DOHH2 (cell line): ENCODE results near the gene FHL3.

Experiments
- H3F3A ChIP-seq: fragments of 200-600 bp; sonication (generic), shearing (Covaris generic); 2 replicates; pipeline ENCODE4 v1.6.0; 2016; ENCODE audit warnings: antibody characterized with exemption, mild to moderate bottlenecking; ENCODE audit not compliant: control insufficient read depth, insufficient read depth
- H3K27ac ChIP-seq: fragments of 200-600 bp; sonication (generic); 2 replicates; pipeline ENCODE4 v1.5.1; 2014; ENCODE audit warnings: low read depth, mild to moderate bottlenecking, low read length, moderate library complexity
- H3K27me3 ChIP-seq: fragments of 200-600 bp; sonication (generic); 2 replicates; pipeline ENCODE4 v1.6.1; 2014; ENCODE audit warnings: mild to moderate bottlenecking, low read length, mixed read lengths; ENCODE audit not compliant: control insufficient read depth
- H3K36me3 ChIP-seq: fragments of 200-600 bp; sonication (generic); 2 replicates; pipeline ENCODE4 v1.6.1; 2014; ENCODE audit warnings: mild to moderate bottlenecking, low read length, moderate library complexity, mixed read lengths; ENCODE audit not compliant: control insufficient read depth
- H3K4me1 ChIP-seq: fragments of 200-600 bp; sonication (generic); 2 replicates; pipeline ENCODE4 v1.6.1; 2014; ENCODE audit warnings: mild to moderate bottlenecking, low read length, mixed read lengths; ENCODE audit not compliant: control insufficient read depth
- H3K4me2 ChIP-seq: fragments of 200-600 bp; sonication (generic); 2 replicates; pipeline ENCODE4 v1.6.0; 2014; ENCODE audit warnings: mild to moderate bottlenecking, low read length, moderate library complexity
- H3K4me3 ChIP-seq: fragments of 200-600 bp; sonication (generic); 2 replicates; pipeline ENCODE4 v1.5.1; 2014; ENCODE audit warnings: mild to moderate bottlenecking, low read length, mixed read lengths
- H3K79me2 ChIP-seq: fragments of 200-600 bp; sonication (generic); 2 replicates; pipeline ENCODE4 v1.6.1; 2014; ENCODE audit warnings: mild to moderate bottlenecking, low read length, mixed read lengths; ENCODE audit not compliant: control insufficient read depth
- H3K9me2 ChIP-seq: fragments of 200-600 bp; sonication (generic); replicated peaks from 2 replicates; pipeline ENCODE4 v1.6.1; 2014; ENCODE audit warnings: mild to moderate bottlenecking, low read length, mixed read lengths; ENCODE audit not compliant: control insufficient read depth
- H3K9me3 ChIP-seq: fragments of 200-600 bp; sonication (generic); 2 replicates; pipeline ENCODE4 v1.6.1; 2014; ENCODE audit warnings: antibody characterized with exemption, low read length, mixed read lengths; ENCODE audit not compliant: control insufficient read depth, insufficient read depth
- H4K20me1 ChIP-seq: fragments of 200-600 bp; sonication (generic); 2 replicates; pipeline ENCODE4 v1.6.0; 2014; ENCODE audit warnings: low read depth, mild to moderate bottlenecking, antibody characterized with exemption, low read length, moderate library complexity; ENCODE audit not compliant: control insufficient read depth, insufficient read depth
- EZH2phosphoT487 ChIP-seq: fragments of 200-600 bp; sonication (generic); IDR thresholded peaks from 2 replicates; pipeline ENCODE4 v1.6.1; 2017; ENCODE audit warnings: borderline replicate concordance, mild to moderate bottlenecking, antibody characterized with exemption, low read length, moderate library complexity, mixed read lengths
- TF ChIP-seq, protein P1 (sequence below): fragments of 200-600 bp; sonication (generic); IDR thresholded peaks from one replicate; pipeline ENCODE4 v1.5.1; 2014; ENCODE audit warnings: antibody characterized with exemption, mild to moderate bottlenecking, low read depth, low read length; ENCODE audit not compliant: poor library complexity, severe bottlenecking

The FHL3 gene

GRCh38 chr1:38041936-38042834, 36.9 kb upstream of the FHL3 start:
- Histone ChIP-seq H3K4me1 (peaks cover 2% of the 10 kb centered on the region; the same call in 1 of the 2 replicates), H3K27me3 (peaks cover 51% of the 10 kb centered on the region), H4K20me1 (no peaks in the 10 kb centered on the region), H3K4me3 (no peak overlapping the region), H3F3A (no peaks in the 10 kb centered on the region), H3K9me2 (no peaks in the 10 kb centered on the region), H3K9me3 (no peaks in the 10 kb centered on the region), H3K79me2 (no peaks in the 10 kb centered on the region), H3K27ac (no peak overlapping the region), H3K36me3 (no peaks in the 10 kb centered on the region), H3K4me2 (no peak overlapping the region)
- TF ChIP-seq, protein P1, sequence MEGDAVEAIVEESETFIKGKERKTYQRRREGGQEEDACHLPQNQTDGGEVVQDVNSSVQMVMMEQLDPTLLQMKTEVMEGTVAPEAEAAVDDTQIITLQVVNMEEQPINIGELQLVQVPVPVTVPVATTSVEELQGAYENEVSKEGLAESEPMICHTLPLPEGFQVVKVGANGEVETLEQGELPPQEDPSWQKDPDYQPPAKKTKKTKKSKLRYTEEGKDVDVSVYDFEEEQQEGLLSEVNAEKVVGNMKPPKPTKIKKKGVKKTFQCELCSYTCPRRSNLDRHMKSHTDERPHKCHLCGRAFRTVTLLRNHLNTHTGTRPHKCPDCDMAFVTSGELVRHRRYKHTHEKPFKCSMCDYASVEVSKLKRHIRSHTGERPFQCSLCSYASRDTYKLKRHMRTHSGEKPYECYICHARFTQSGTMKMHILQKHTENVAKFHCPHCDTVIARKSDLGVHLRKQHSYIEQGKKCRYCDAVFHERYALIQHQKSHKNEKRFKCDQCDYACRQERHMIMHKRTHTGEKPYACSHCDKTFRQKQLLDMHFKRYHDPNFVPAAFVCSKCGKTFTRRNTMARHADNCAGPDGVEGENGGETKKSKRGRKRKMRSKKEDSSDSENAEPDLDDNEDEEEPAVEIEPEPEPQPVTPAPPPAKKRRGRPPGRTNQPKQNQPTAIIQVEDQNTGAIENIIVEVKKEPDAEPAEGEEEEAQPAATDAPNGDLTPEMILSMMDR: no peak
- no peak for TF ChIP-seq EZH2phosphoT487

DNA sequence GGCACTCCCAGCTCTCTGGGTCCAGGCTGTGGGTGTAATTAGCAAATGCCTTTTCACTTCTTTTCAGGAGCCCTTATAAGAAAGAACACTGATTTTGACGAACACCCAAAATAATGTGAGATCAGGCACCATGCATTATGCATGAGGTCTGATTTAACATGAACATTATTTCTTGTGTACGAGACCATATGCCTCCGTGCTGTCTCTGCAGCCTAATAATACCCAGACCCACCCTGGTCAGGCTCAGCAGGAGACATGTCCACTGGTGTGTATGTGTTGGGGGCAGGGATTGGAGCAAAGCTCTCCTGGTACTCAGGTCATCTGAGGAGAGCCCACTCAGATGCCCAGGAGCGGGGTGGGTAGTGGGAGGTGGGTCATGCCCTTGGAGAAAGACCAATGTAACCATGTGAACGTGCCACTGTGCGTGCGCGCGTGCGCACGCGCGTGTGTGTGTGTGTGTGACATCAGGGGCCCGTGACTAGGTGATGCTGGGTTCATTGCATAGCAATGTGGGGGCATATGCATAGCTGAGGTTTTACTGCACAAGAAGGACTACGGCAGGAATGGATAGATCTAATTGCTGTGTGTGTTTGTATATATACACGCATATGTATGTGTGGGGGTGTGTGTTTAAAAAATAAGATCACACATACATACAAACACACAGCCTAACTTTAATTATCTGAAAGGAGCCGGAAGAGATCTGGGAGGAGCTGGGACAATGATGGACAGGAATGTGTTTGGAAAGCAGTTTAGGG, 34.2 kb upstream of the FHL3 start:
- Histone ChIP-seq H3K9me3 (no peaks in the 10 kb centered on the region), H3F3A (no peaks in the 10 kb centered on the region), H3K4me3 (no peak overlapping the region), H3K27me3 (peaks cover 38% of the 10 kb centered on the region), H3K4me2 (no peak overlapping the region), H3K9me2 (no peaks in the 10 kb centered on the region), H3K36me3 (no peaks in the 10 kb centered on the region), H4K20me1 (no peaks in the 10 kb centered on the region), H3K4me1 (no peaks in the 10 kb centered on the region), H3K79me2 (no peaks in the 10 kb centered on the region), H3K27ac (no peak overlapping the region)
- TF ChIP-seq, protein P1: no peak
- no peak for TF ChIP-seq EZH2phosphoT487

DNA sequence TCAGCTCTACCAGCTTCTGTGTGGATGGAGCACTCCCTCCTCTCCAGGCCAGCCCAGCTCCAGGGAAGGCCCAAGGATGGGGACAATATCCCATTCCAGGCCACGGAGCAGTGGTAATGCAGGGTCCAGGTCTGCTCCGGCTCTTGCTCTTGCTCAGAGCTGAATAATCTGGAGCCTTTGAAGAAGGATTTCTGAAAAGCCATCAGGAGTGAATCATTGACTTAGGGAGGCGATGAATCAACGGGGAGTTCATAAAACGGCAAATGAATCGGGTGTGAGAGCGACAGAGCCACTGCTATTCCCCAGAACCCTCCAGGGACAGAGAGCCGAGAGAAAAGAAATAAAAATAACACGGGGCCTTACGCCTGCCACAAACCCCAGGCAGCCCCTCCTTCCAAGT, 33.5 kb upstream of the FHL3 start:
- Histone ChIP-seq H3K4me1 (no peaks in the 10 kb centered on the region), H3F3A (no peaks in the 10 kb centered on the region), H3K4me3 (no peak overlapping the region), H3K27ac (no peak overlapping the region), H3K79me2 (no peaks in the 10 kb centered on the region), H3K4me2 (no peak overlapping the region), H4K20me1 (no peaks in the 10 kb centered on the region), H3K9me2 (no peaks in the 10 kb centered on the region), H3K9me3 (no peaks in the 10 kb centered on the region), H3K36me3 (no peaks in the 10 kb centered on the region), H3K27me3 (peaks cover 36% of the 10 kb centered on the region)
- TF ChIP-seq, protein P1: no peak
- no peak for TF ChIP-seq EZH2phosphoT487
